Lower leg skin (tissue), 4 donors: Measurements from ENCODE around the gene AASS. TPM values are rescaled to one million over a fixed set of nuclear protein-coding genes. Genes with fewer than 3 reads are reported as not detected.

Experiments
- DNase-seq, 2 donors: peaks; one replicate each; pipeline ENCODE4 v3.0.0-alpha.2; 2019; ENCODE audit warnings: low spot score in 2 of 2
- H3K4me3 ChIP-seq: fragments of 200-600 bp; sonication (generic); 2 replicates; pipeline ENCODE4 v1.5.1; 2017; ENCODE audit warnings: mild to moderate bottlenecking, low read depth; ENCODE audit not compliant: poor library complexity, severe bottlenecking
- CTCF ChIP-seq, 3 donors: fragments of 450-650 bp; IDR thresholded peaks; one replicate each; pipeline ENCODE4 v1.5.1; 2016; ENCODE audit warnings: antibody characterized with exemption in 3 of 3, mild to moderate bottlenecking in 3 of 3, moderate library complexity in 2 of 3
- POLR2A ChIP-seq, 2 donors: fragments of 450-650 bp; IDR thresholded peaks; one replicate each; pipeline ENCODE4 v1.6.1; 2016 to 2017; ENCODE audit warnings: antibody characterized with exemption in 2 of 2, mild to moderate bottlenecking in 1 of 2, moderate library complexity in 1 of 2
- WGBS, 2 donors: methylation state at CpG; one replicate each; pipeline ENCODE4 v1.1.5; 2018; 5-methylcytosine and 5-hydroxymethylcytosine counted together
- intact Hi-C: fragments of 100-400 bp; cut with DNase I; formaldehyde crosslinking; loops from one replicate; pipeline ENCODE4 v1.15.0; 2023; ENCODE audit warnings: low total_unique reads
- total RNA-seq, 4 donors: library from RNA; depleted of rRNA; stranded (reverse); fragments of >200 nt; gene quantifications; one replicate each; pipeline ENCODE4 v1.1.0, GENCODE V29; 2016

Gene AASS
- total RNA-seq, 4 donors from 2014 or later, result 7.7 to 13.3 (median 8.4) TPM

- 96 to 97% methylated on average over 2 of the region's 2 CpGs for WGBS, 2 donors
- no peak for DNase-seq
- intact Hi-C loops, result no loop called here
- H3K4me3 ChIP-seq, result no peak overlapping the region
- TF ChIP-seq POLR2A (IDR thresholded peaks at IDR 0.05) (no peak), CTCF (IDR thresholded peaks at IDR 0.05) (no peak)
Observed at GRCh38 chr7:122082670-122083069, 61.4 kb downstream of the AASS start.

GRCh38 chr7:122082160-122082559, 61.9 kb downstream of the AASS start:
- intact Hi-C loops, result no loop called here
- H3K4me3 ChIP-seq, result no peak overlapping the region
- DNase-seq, result no peak
- TF ChIP-seq POLR2A (IDR thresholded peaks at IDR 0.05), result no peak
- no peak for TF ChIP-seq CTCF (IDR thresholded peaks at IDR 0.05)

GRCh38 chr7:122073635-122074034, 70.4 kb downstream of the AASS start:
- no peak overlapping the region for H3K4me3 ChIP-seq
- intact Hi-C loops, result no loop called here
- WGBS, 2 donors, result 81 to 87% methylated on average over 3 of the region's 3 CpGs
- TF ChIP-seq POLR2A (IDR thresholded peaks at IDR 0.05), result no peak
- no peak for TF ChIP-seq CTCF (IDR thresholded peaks at IDR 0.05)
- no peak for DNase-seq

- intact Hi-C loops, result no loop called here
- TF ChIP-seq POLR2A (IDR thresholded peaks at IDR 0.05) (no peak), CTCF (IDR thresholded peaks at IDR 0.05) (no peak)
- H3K4me3 ChIP-seq, result no peak overlapping the region
- WGBS, 2 donors, result 93% methylated on average over 6 of the region's 6 CpGs
- no peak for DNase-seq
Observed at GRCh38 chr7:122072924-122073599, 71.0 kb downstream of the AASS start.

- intact Hi-C loops, result no loop called here
- H3K4me3 ChIP-seq, result no peak overlapping the region
- WGBS, 2 donors, result 93 to 95% methylated on average over 2 of the region's 2 CpGs
- TF ChIP-seq POLR2A (IDR thresholded peaks at IDR 0.05) (no peak), CTCF (IDR thresholded peaks at IDR 0.05) (no peak)
- no peak for DNase-seq
Observed at GRCh38 chr7:122072272-122072671, 71.8 kb downstream of the AASS start.

GRCh38 chr7:122070834-122071233, 73.2 kb downstream of the AASS start:
- DNase-seq, result no peak
- intact Hi-C loops, result no loop called here
- no peak overlapping the region for H3K4me3 ChIP-seq
- 89 to 91% methylated on average over 3 of the region's 3 CpGs for WGBS, 2 donors
- no peak for TF ChIP-seq POLR2A (IDR thresholded peaks at IDR 0.05)
- no peak for TF ChIP-seq CTCF (IDR thresholded peaks at IDR 0.05)
